Prostate gland (tissue), 2 donors: ENCODE data around the gene C11orf91.

Experiments used
- CTCF ChIP-seq, 4 experiments: fragments of 200-600 bp in 2 of 4; fragments of 450-650 bp in 2 of 4; sonication (generic) in 2 of 4; IDR thresholded peaks; 1 replicate in 3 of 4; 2 replicates in 1 of 4; pipeline ENCODE4 v1.5.1; 2016 to 2019; ENCODE audit warnings: antibody characterized with exemption in 4 of 4, mild to moderate bottlenecking in 2 of 4, moderate library complexity in 2 of 4
- POLR2AphosphoS5 ChIP-seq: sonication (generic); formaldehyde crosslinking; IDR thresholded peaks from one replicate; pipeline ENCODE4 v1.6.1; 2017; ENCODE audit warnings: antibody characterized with exemption

- TF ChIP-seq POLR2AphosphoS5 (no peak), CTCF (IDR thresholded peaks at IDR 0.05) (no peak)
Observed at GRCh38 chr11:33670250-33671011, 30.2 kb downstream of the C11orf91 start.
